GM23338 (cell line): ENCODE results near the gene FUBP1. TPM values are rescaled to one million over a fixed set of nuclear protein-coding genes. Genes with fewer than 3 reads are reported as not detected.

Source experiments
- ATAC-seq: fragments of 200-7000 bp; cut with Tn5 transposase; 3 replicates; pipeline ENCODE4 v1.9.1; 2020
- DNase-seq: peaks from one replicate; pipeline ENCODE4 v3.0.0-alpha.2; 2015; ENCODE audit warnings: low spot score
- H2AFZ ChIP-seq: fragments of 200-600 bp; sonication (generic); 2 replicates; pipeline ENCODE4 v1.8.0; 2016; ENCODE audit warnings: antibody characterized with exemption, mild to moderate bottlenecking, moderate library complexity
- H3F3A ChIP-seq: fragments of 200-600 bp; sonication (generic); replicated peaks from 2 replicates; pipeline ENCODE4 v1.8.0; 2017; ENCODE audit warnings: antibody characterized with exemption, mixed run types, low read depth
- H3K27ac ChIP-seq: fragments of 200-600 bp; sonication (generic); 2 replicates; pipeline ENCODE4 v1.6.1; 2016; ENCODE audit warnings: low read depth
- H3K27me3 ChIP-seq: fragments of 200-600 bp; sonication (generic); 2 replicates; pipeline ENCODE4 v1.8.0; 2016; ENCODE audit warnings: mild to moderate bottlenecking, mixed run types, moderate library complexity; ENCODE audit not compliant: insufficient read depth
- H3K36me3 ChIP-seq: fragments of 200-600 bp; sonication (generic); 2 replicates; pipeline ENCODE4 v1.8.0; 2016; ENCODE audit warnings: mild to moderate bottlenecking; ENCODE audit not compliant: insufficient read depth
- H3K4me1 ChIP-seq: fragments of 200-600 bp; sonication (generic); 2 replicates; pipeline ENCODE4 v1.8.0; 2016; ENCODE audit warnings: mild to moderate bottlenecking, moderate library complexity; ENCODE audit not compliant: insufficient read depth
- H3K4me2 ChIP-seq: fragments of 200-600 bp; sonication (generic); 2 replicates; pipeline ENCODE4 v1.7.1; 2017; ENCODE audit warnings: mixed run types
- H3K4me3 ChIP-seq: fragments of 200-600 bp; sonication (generic); 2 replicates; pipeline ENCODE4 v1.6.1; 2016; ENCODE audit warnings: mixed run types
- H3K79me2 ChIP-seq: fragments of 200-600 bp; sonication (generic); replicated peaks from 2 replicates; pipeline ENCODE4 v1.8.0; 2017; ENCODE audit warnings: mild to moderate bottlenecking; ENCODE audit not compliant: insufficient read depth
- H3K9me2 ChIP-seq: fragments of 200-600 bp; sonication (generic); 2 replicates; pipeline ENCODE4 v1.8.0; 2017; ENCODE audit not compliant: insufficient read depth
- H4K20me1 ChIP-seq: fragments of 200-600 bp; sonication (generic); replicated peaks from 2 replicates; pipeline ENCODE4 v1.8.0; 2017; ENCODE audit warnings: mild to moderate bottlenecking; ENCODE audit not compliant: insufficient read depth
- H3K27ac Mint-ChIP-seq: 2 replicates; pipeline ENCODE4 v1.8.0; 2020; ENCODE audit warnings: inconsistent platforms, mild to moderate bottlenecking, moderate library complexity, mixed read lengths
- H3K27me3 Mint-ChIP-seq: 3 replicates; pipeline ENCODE4 v1.8.0; 2022; ENCODE audit warnings: low read depth, mild to moderate bottlenecking, moderate library complexity, mixed read lengths, inconsistent platforms; ENCODE audit not compliant: insufficient read depth, poor library complexity
- H3K36me3 Mint-ChIP-seq: 3 replicates; pipeline ENCODE4 v1.8.0; 2021; ENCODE audit warnings: low read depth, mild to moderate bottlenecking, inconsistent platforms, moderate library complexity, mixed read lengths
- H3K4me1 Mint-ChIP-seq: 3 replicates; pipeline ENCODE4 v1.8.0; 2020; ENCODE audit warnings: mild to moderate bottlenecking, inconsistent platforms, mixed read lengths
- H3K4me3 Mint-ChIP-seq: 3 replicates; pipeline ENCODE4 v1.8.0; 2021; ENCODE audit warnings: moderate library complexity, mild to moderate bottlenecking, inconsistent platforms, mixed read lengths
- H3K9me3 Mint-ChIP-seq: 3 replicates; pipeline ENCODE4 v1.8.0; 2020; ENCODE audit warnings: moderate library complexity, mild to moderate bottlenecking, inconsistent platforms, mixed read lengths
- CREB1 ChIP-seq: fragments of 250-450 bp; sonication (Bioruptor Pico); IDR thresholded peaks from 2 replicates; pipeline ENCODE4 v1.5.0; 2020; ENCODE audit warnings: low read depth, mild to moderate bottlenecking, moderate library complexity
- JUNB ChIP-seq: IDR thresholded peaks from one replicate; pipeline ENCODE4 v1.6.1; 2016; ENCODE audit warnings: antibody characterized with exemption; ENCODE audit not compliant: unreplicated experiment
- POLR2AphosphoS5 ChIP-seq: IDR thresholded peaks from 2 replicates; pipeline ENCODE4 v1.6.1; 2016; ENCODE audit warnings: antibody characterized with exemption, low read depth
- STAT1 ChIP-seq: IDR thresholded peaks from one replicate; pipeline ENCODE4 v1.6.1; 2016; ENCODE audit warnings: antibody characterized with exemption; ENCODE audit not compliant: unreplicated experiment
- ZNF114 ChIP-seq: fragments of 250-450 bp; sonication (Bioruptor Pico); IDR thresholded peaks from 2 replicates; pipeline ENCODE4 v1.5.0; 2020; ENCODE audit warnings: mild to moderate bottlenecking, moderate library complexity
- polyA plus RNA-seq: library from polyadenylated mRNA; unstranded; fragments of >200 nt; fragmentation: Nextera tagmentation; extraction: Ambion mirVana; gene quantifications from 2 replicates; pipeline ENCODE4 v1.2.1, GENCODE V29; 2016
- total RNA-seq: library from RNA; depleted of rRNA; stranded (reverse); fragments of >200 nt; shearing (Covaris generic); gene quantifications from 2 replicates; pipeline ENCODE4 v1.2.3, GENCODE V29; 2014
- TF ChIP-seq, protein P1 (sequence below): IDR thresholded peaks from one replicate; pipeline ENCODE4 v1.6.1; 2018; ENCODE audit warnings: antibody characterized with exemption; ENCODE audit not compliant: unreplicated experiment
- TF ChIP-seq, protein P2 (sequence below), 2 experiments: fragments of 200-600 bp in 1 of 2; sonication (generic) in 1 of 2; conservative IDR thresholded peaks; 2 replicates each; pipeline versions ENCODE4 v1.5.1 to v1.6.1; 2016 to 2017; ENCODE audit warnings: antibody characterized with exemption in 2 of 2, low read depth in 2 of 2, mild to moderate bottlenecking in 2 of 2, moderate library complexity in 1 of 2

Gene FUBP1
- total and polyA plus RNA-seq, 2 experiments from 2014 or later: 212 to 308 TPM

DNA sequence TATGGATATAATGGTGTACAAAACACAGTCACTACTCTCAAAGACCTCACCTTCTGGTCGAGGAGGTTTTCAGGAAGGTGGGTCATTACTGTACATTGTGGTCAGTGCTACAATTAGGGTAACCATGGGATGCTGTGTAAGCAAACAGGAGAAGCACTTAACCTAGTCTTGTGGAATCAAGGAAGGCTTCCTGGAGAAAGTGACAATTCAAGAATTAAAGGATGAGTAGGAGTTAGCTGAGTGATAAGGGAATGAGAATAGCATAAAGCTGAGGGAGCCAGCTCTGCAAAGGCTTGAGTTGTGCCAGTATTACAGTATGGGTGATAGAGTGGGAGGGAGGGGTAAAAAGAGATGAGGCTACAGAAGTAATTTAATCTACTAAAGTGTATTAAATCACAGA, 73.3 kb downstream of the FUBP1 start:
- TF ChIP-seq CREB1 (CRISPR knock-in tag): no peak
- TF ChIP-seq, protein P1, sequence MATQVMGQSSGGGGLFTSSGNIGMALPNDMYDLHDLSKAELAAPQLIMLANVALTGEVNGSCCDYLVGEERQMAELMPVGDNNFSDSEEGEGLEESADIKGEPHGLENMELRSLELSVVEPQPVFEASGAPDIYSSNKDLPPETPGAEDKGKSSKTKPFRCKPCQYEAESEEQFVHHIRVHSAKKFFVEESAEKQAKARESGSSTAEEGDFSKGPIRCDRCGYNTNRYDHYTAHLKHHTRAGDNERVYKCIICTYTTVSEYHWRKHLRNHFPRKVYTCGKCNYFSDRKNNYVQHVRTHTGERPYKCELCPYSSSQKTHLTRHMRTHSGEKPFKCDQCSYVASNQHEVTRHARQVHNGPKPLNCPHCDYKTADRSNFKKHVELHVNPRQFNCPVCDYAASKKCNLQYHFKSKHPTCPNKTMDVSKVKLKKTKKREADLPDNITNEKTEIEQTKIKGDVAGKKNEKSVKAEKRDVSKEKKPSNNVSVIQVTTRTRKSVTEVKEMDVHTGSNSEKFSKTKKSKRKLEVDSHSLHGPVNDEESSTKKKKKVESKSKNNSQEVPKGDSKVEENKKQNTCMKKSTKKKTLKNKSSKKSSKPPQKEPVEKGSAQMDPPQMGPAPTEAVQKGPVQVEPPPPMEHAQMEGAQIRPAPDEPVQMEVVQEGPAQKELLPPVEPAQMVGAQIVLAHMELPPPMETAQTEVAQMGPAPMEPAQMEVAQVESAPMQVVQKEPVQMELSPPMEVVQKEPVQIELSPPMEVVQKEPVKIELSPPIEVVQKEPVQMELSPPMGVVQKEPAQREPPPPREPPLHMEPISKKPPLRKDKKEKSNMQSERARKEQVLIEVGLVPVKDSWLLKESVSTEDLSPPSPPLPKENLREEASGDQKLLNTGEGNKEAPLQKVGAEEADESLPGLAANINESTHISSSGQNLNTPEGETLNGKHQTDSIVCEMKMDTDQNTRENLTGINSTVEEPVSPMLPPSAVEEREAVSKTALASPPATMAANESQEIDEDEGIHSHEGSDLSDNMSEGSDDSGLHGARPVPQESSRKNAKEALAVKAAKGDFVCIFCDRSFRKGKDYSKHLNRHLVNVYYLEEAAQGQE: no peak
- TF ChIP-seq, protein P2, sequence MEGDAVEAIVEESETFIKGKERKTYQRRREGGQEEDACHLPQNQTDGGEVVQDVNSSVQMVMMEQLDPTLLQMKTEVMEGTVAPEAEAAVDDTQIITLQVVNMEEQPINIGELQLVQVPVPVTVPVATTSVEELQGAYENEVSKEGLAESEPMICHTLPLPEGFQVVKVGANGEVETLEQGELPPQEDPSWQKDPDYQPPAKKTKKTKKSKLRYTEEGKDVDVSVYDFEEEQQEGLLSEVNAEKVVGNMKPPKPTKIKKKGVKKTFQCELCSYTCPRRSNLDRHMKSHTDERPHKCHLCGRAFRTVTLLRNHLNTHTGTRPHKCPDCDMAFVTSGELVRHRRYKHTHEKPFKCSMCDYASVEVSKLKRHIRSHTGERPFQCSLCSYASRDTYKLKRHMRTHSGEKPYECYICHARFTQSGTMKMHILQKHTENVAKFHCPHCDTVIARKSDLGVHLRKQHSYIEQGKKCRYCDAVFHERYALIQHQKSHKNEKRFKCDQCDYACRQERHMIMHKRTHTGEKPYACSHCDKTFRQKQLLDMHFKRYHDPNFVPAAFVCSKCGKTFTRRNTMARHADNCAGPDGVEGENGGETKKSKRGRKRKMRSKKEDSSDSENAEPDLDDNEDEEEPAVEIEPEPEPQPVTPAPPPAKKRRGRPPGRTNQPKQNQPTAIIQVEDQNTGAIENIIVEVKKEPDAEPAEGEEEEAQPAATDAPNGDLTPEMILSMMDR (conservative IDR thresholded peaks at IDR 0.05; ENCODE audit: low read depth in 2 of 2): no peak
- TF ChIP-seq STAT1: no peak
- no peak for TF ChIP-seq JUNB
- no peak for TF ChIP-seq ZNF114 (CRISPR knock-in tag)

DNA sequence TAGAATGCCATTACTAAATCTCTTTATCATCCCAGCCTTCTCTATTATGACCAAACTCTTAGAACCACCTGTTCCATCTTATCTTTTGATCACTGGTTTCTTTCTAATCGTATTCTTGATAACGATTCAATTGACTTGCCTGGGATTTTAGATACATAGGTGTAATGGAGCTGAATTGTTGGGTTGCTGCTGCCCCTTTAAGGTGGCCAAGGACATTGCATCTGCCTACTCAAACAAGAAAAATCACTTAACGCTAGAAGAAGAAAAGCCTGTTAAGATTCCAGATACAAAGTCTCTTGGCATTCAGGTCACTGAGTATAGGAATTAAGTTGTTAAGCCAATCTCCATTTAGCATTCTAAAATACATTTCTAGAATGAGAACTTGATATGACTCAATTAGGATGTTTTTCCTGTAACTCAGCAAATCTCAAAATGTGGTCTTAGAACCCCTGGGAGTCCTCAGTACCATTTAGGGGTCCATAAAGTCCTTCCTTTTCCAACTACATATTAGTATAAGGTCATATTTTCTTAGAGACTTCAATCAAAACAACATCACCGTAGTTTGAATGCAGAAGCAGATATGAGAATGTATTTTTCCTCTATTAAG, 78.1 kb downstream of the FUBP1 start:
- no peaks in the 10 kb centered on the region for H3K9me2 ChIP-seq
- H3K4me3 ChIP-seq: no peak overlapping the region
- no peaks in the 10 kb centered on the region for H3K36me3 ChIP-seq
- Mint-ChIP-seq H3K36me3 (no peaks in the 10 kb centered on the region), H3K4me1 (no peaks in the 10 kb centered on the region), H3K27ac (no peak overlapping the region), H3K4me3 (no peak overlapping the region), H3K27me3 (peaks cover 3% of the 10 kb centered on the region), H3K9me3 (no peaks in the 10 kb centered on the region)
- no peaks in the 10 kb centered on the region for H3F3A ChIP-seq
- TF ChIP-seq, protein P2 (conservative IDR thresholded peaks at IDR 0.05; ENCODE audit: low read depth in 2 of 2): peak; percentile 86 to 88
- TF ChIP-seq, protein P1: no peak
- TF ChIP-seq POLR2AphosphoS5: no peak
- H3K4me1 ChIP-seq: no peaks in the 10 kb centered on the region
- H2AFZ ChIP-seq: no peak overlapping the region
- H4K20me1 ChIP-seq: no peaks in the 10 kb centered on the region; the same call in 1 of the 2 replicates
- no peak overlapping the region for H3K27ac ChIP-seq
- DNase-seq: peak; percentile 74
- H3K79me2 ChIP-seq: no peaks in the 10 kb centered on the region
- no peaks in the 10 kb centered on the region for H3K27me3 ChIP-seq
- ATAC-seq: peak; percentile 75
- H3K4me2 ChIP-seq: no peak overlapping the region

More for the DNA sequence above, 73.3 kb downstream of the FUBP1 start:
- no peaks in the 10 kb centered on the region for H3K4me1 Mint-ChIP-seq
- no peaks in the 10 kb centered on the region for H3K36me3 ChIP-seq
- H3K4me3 Mint-ChIP-seq: no peak overlapping the region
- no peaks in the 10 kb centered on the region for H3F3A ChIP-seq
- ATAC-seq (no peak), DNase-seq (no peak)
- no peaks in the 10 kb centered on the region for H4K20me1 ChIP-seq
- no peaks in the 10 kb centered on the region for H3K27me3 ChIP-seq
- H3K4me2 ChIP-seq: no peak overlapping the region
- H3K36me3 Mint-ChIP-seq: no peaks in the 10 kb centered on the region
- no peak overlapping the region for H3K27ac ChIP-seq
- no peaks in the 10 kb centered on the region for H3K9me2 ChIP-seq
- no peaks in the 10 kb centered on the region for H3K9me3 Mint-ChIP-seq
- H3K27me3 Mint-ChIP-seq: peaks cover 2% of the 10 kb centered on the region
- H2AFZ ChIP-seq: no peak overlapping the region
- no peaks in the 10 kb centered on the region for H3K4me1 ChIP-seq
- H3K79me2 ChIP-seq: no peaks in the 10 kb centered on the region
- H3K4me3 ChIP-seq: no peak overlapping the region
- no peak overlapping the region for H3K27ac Mint-ChIP-seq
